Measurements from ENCODE around the gene PHF1. TPM values are rescaled to one million over a fixed set of nuclear protein-coding genes. Genes with fewer than 3 reads are reported as not detected.

PHF1 gene
- total RNA-seq, 2 donors from 2014 or later: 71.4 to 75.7 TPM

DNA sequence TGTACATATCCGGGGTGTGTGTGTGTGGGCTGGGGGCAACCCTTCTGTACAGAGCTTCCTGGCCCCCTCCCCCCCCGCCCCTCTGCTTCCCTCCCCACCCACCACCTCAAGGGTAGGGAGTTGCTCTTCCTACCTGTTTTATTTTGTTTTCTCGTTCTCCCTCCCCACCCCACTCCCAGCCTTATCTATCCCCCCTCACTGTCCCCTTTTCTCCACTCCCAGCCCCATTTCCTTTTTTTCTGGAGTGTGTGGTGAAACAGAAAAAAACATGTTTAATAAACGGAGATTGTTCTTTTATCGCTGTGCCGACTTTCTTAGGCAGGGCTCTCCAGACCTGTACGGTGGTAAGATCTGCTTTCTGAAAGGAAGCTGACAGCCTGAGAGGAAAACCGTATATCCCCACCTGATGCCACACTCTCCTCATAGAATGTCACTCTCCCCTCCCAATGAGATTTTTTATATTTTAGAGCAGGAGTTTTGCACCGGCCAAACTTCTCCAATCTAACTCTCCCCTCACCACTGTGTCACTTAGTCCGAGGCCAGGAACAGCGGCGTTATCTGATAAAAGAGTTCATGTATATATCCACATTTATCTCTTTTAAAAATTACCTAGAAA, 42.7 kb downstream of the PHF1 start:
- no peaks in the 10 kb centered on the region for H3K4me1 ChIP-seq (ENCODE audit: control insufficient read depth, insufficient read depth, low read length)
- H3K9me3 ChIP-seq (ENCODE audit: control insufficient read depth, low read length): no peaks in the 10 kb centered on the region
- Mint-ChIP-seq H3K9me3 (no peaks in the 10 kb centered on the region), H3K27ac (peak overlapping the region; percentile 20), H3K27me3 (ENCODE audit: insufficient read depth) (no peaks in the 10 kb centered on the region), H3K4me3 (peak overlapping the region; percentile 92), H3K36me3 (ENCODE audit: low read depth) (peaks cover 35% of the 10 kb centered on the region), H3K4me1 (peaks cover 11% of the 10 kb centered on the region)
- H3K4me3 ChIP-seq (ENCODE audit: low read length): peak overlapping the region; percentile 97
- H3K27ac ChIP-seq (ENCODE audit: low read depth, low read length): no peak overlapping the region
- peak overlapping the region; percentile 50 for H3K9ac ChIP-seq (ENCODE audit: extremely low read depth, low read length, poor library complexity, severe bottlenecking)
- no peaks in the 10 kb centered on the region for H3K27me3 ChIP-seq (ENCODE audit: control insufficient read depth, insufficient read depth, low read length, poor library complexity, severe bottlenecking)
- peaks cover 37% of the 10 kb centered on the region for H3K36me3 ChIP-seq (ENCODE audit: control insufficient read depth, insufficient read depth, low read length)
- DNase-seq: no peak
- 38 to 58% methylated on average over 3 to 10 of the region's 12 CpGs for WGBS, 2 experiments (ENCODE audit: insufficient coverage in 1 of 2, insufficient read length in 1 of 2)
- TF ChIP-seq, protein P1, sequence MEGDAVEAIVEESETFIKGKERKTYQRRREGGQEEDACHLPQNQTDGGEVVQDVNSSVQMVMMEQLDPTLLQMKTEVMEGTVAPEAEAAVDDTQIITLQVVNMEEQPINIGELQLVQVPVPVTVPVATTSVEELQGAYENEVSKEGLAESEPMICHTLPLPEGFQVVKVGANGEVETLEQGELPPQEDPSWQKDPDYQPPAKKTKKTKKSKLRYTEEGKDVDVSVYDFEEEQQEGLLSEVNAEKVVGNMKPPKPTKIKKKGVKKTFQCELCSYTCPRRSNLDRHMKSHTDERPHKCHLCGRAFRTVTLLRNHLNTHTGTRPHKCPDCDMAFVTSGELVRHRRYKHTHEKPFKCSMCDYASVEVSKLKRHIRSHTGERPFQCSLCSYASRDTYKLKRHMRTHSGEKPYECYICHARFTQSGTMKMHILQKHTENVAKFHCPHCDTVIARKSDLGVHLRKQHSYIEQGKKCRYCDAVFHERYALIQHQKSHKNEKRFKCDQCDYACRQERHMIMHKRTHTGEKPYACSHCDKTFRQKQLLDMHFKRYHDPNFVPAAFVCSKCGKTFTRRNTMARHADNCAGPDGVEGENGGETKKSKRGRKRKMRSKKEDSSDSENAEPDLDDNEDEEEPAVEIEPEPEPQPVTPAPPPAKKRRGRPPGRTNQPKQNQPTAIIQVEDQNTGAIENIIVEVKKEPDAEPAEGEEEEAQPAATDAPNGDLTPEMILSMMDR (conservative IDR thresholded peaks at IDR 0.05): no peak

DNA sequence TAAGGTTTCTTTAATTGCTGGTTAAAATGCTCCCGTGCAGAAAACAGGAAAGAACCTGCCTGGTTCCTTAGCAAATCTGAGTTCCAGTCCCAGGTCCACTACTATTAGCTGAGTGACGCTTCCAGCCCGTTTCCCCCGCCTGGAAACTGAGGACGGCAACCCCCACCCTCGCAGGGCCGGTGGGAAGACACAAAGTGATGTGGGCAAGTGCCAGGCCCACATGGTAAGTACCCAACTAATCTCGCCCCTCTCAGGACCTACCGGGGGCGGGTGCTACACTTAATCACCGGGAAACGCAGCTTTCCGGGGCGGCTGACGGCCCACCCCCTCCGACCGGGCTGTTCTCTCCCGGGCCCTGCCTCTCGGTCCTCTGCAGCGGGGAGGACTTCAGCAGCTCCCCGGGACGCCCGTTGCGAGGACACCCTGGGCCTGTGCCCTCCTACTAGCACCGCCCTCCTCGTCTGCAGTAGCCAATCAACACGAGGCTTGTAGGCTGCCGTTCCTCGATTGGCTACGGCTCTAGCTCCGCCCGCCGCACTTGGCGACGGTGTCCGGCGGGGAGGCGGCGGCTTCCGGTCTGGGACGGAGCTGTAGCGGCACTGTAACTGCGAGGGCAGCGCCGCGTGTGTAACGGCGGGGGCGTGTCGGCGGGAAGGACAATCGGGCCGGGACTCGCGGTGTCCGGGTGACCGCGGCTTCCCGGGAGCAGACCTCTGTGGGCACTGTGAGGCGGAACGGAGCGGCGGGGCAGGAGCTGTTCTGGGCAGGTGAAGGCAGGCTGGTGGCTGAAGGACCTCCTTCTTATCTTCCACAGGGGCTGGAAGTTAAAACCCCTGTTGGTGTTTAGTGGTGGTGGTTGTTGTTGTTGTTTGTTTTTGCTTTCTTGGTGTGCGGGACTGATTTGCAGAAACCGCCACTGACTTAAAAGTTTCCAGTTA, 43.5 kb downstream of the PHF1 start, which contains the start of gene ZBTB9:
ZBTB9 (plus strand) TSS at position 568 of the 938 bp plus-strand sequence. CDS start 525 bp downstream, outside the sequence.
- Histone ChIP-seq H3K36me3 (ENCODE audit: control insufficient read depth, insufficient read depth, low read length) (peaks cover 29% of the 10 kb centered on the region), H3K9me3 (ENCODE audit: control insufficient read depth, low read length) (no peaks in the 10 kb centered on the region), H3K9ac (ENCODE audit: extremely low read depth, low read length, poor library complexity, severe bottlenecking) (peak within 1 kb of the TSS; percentile 75), H3K4me1 (ENCODE audit: control insufficient read depth, insufficient read depth, low read length) (no peaks in the 10 kb centered on the region), H3K27ac (ENCODE audit: low read depth, low read length) (no peak within 1 kb of the TSS), H3K27me3 (ENCODE audit: control insufficient read depth, insufficient read depth, low read length, poor library complexity, severe bottlenecking) (no peaks in the 10 kb centered on the region), H3K4me3 (ENCODE audit: low read length) (peak within 1 kb of the TSS; percentile 97)
- DNase-seq: peak; percentile 99
- WGBS, 2 experiments (ENCODE audit: insufficient coverage in 1 of 2, insufficient read length in 1 of 2): 0 to 1% methylated on average over 35 to 65 of the region's 65 CpGs
- H3K36me3 Mint-ChIP-seq (ENCODE audit: low read depth): peaks cover 27% of the 10 kb centered on the region
- H3K4me1 Mint-ChIP-seq: peaks cover 11% of the 10 kb centered on the region
- TF ChIP-seq, protein P1 (conservative IDR thresholded peaks at IDR 0.05): no peak
- no peaks in the 10 kb centered on the region for H3K9me3 Mint-ChIP-seq
- peak within 1 kb of the TSS; percentile 92 for H3K4me3 Mint-ChIP-seq
- peak within 1 kb of the TSS; percentile 91 for H3K27ac Mint-ChIP-seq
- peaks cover 4% of the 10 kb centered on the region for H3K27me3 Mint-ChIP-seq (ENCODE audit: insufficient read depth)

DNA sequence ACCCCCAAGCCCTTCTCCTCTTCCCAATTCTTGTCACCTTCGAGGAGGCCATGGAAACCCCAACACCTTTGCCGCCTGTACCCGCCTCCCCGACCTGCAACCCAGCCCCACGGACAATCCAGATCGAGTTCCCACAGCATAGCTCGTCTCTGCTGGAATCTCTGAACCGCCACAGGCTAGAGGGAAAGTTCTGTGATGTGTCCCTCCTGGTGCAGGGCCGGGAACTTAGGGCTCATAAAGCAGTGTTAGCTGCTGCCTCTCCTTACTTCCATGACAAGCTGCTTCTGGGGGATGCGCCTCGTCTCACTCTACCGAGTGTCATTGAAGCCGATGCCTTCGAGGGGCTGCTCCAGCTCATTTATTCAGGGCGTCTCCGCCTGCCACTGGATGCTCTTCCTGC, 44.2 kb downstream of the PHF1 start:
- H3K9me3 ChIP-seq (ENCODE audit: control insufficient read depth, low read length): no peaks in the 10 kb centered on the region
- Mint-ChIP-seq H3K4me3 (peak overlapping the region; percentile 92), H3K4me1 (peaks cover 11% of the 10 kb centered on the region), H3K27ac (peak overlapping the region; percentile 91), H3K9me3 (no peaks in the 10 kb centered on the region), H3K36me3 (ENCODE audit: low read depth) (peaks cover 23% of the 10 kb centered on the region), H3K27me3 (ENCODE audit: insufficient read depth) (peaks cover 10% of the 10 kb centered on the region)
- no peaks in the 10 kb centered on the region for H3K4me1 ChIP-seq (ENCODE audit: control insufficient read depth, insufficient read depth, low read length)
- WGBS, 2 experiments (ENCODE audit: insufficient coverage in 1 of 2, insufficient read length in 1 of 2): 66 to 74% methylated on average over 14 to 16 of the region's 16 CpGs
- TF ChIP-seq, protein P1 (conservative IDR thresholded peaks at IDR 0.05): no peak
- H3K27me3 ChIP-seq (ENCODE audit: control insufficient read depth, insufficient read depth, low read length, poor library complexity, severe bottlenecking): no peaks in the 10 kb centered on the region
- peak overlapping the region; percentile 75 for H3K9ac ChIP-seq (ENCODE audit: extremely low read depth, low read length, poor library complexity, severe bottlenecking)
- H3K36me3 ChIP-seq (ENCODE audit: control insufficient read depth, insufficient read depth, low read length): peaks cover 24% of the 10 kb centered on the region
- DNase-seq: no peak
- peak overlapping the region; percentile 97 for H3K4me3 ChIP-seq (ENCODE audit: low read length)
- H3K27ac ChIP-seq (ENCODE audit: low read depth, low read length): no peak overlapping the region
